Urothelium cell line (cell line): ENCODE data around the gene ATP5PB.

ENCODE experiments used
- DNase-seq: peaks from one replicate; pipeline ENCODE4 v3.0.0; 2011; ENCODE audit warnings: low spot score, mixed read lengths
- FAIRE-seq: peaks from 2 replicates; lab custom pipeline; 2011; peaks lifted over from hg19 to GRCh38; lab: Jason Lieb, UNC

ATP5PB gene

DNA sequence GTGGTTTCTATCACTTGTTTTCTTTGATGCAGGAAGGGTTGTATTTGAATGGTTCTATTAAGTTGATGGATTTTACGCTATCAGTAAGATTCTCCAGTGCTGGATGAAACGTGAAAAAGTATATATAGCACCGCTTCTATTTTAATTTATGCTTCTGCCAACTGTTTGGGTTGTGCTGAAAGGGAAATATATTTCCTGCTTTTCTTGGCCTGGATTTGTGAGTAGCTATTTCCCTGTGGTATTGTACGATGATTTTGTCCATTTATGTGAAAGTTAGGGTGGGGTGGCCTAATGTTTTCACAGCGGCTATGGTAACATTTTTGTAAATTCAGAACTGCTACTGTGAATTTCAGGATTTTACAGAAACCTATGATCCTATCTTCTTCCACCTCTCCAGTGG is 24.8 kb downstream of the ATP5PB start:
- FAIRE-seq = no peak
- no peak for DNase-seq

DNA sequence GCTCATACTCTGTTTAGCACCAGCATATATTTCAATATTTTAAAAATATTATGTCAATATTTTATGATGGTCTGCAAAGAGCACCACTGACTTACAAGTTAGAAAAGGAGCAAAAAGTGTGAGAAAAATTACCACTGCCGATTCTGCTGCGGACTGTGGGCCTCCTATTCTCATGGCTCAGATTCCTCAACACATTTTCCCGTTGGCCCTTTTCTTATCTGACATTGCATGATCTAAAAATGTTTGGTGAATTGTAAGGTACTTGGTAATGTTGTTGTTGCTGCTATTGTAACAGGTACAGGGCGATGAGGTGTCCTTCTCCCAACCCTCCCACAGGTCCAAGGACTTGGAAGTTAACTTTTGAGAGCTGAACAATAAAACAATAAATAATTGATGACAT is 25.3 kb downstream of the ATP5PB start:
- no peak for DNase-seq

DNA sequence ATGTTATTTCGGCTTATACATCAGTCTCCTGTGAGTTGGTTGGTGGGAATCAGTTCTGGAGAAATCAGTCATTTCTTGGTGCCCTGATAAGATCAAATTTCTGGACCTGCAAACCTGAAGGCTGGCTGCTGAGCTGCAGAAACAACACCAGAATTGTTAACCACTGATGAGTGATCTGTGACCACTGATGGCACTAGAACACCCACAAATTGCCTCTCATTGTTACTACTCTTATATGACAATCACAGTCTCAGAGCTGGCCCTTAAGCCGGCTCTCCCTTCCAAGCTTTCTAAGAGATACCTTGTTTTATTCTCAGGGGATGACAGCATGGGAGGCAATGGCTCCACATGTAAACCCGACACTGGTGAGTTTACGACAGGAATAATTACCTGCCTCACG is 26.4 kb downstream of the ATP5PB start:
- no peak for DNase-seq
- FAIRE-seq = no peak

More for the DNA sequence above, 25.3 kb downstream of the ATP5PB start:
- no peak for FAIRE-seq

DNA sequence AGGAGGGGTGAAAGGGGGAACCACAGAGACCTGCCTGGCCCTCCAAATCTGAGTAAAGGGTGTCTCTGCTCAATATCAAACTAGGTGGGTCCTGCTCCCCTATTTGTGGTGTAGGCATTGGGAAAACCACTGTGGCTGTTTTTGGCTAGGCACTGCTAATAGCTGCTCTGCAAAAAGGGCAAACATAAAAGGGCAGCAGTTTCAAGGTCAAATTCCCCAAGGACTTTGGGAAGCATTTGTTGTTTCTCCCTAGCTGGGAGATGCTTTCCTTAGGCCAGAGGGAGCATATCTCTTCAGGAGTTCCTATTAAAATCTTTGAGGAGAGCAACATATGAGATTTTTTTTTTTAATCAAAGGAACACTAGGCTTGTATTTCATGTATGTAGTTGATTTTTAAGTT is 26.9 kb downstream of the ATP5PB start:
- DNase-seq (no peak), FAIRE-seq (no peak)

DNA sequence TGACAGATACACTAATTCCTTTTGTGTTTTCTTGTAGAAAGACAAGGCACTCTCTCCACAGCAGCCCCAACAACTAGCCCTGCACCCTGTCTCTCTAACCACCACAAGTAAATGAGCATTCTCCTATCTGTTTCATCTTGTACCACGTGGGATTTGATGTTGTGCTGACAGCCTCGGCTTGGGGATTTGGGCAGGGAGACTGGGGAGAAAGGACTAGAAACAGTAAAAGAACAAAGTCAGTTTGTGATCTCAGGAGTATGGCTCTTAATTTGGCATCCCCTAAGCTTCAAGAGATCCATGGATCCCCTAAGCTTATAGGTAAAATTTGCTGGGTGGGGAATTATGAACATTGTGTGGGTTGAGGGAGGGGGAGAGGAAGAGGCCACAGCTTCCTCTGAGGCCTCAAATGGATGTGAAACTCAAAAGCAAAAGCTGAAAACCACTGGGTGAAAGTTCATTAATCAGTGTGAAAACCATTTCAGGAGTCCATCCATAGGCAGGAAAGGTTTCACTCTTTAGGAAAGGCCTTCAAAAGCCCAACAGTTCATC is 27.6 kb downstream of the ATP5PB start:
- DNase-seq = no peak
- FAIRE-seq = no peak

DNA sequence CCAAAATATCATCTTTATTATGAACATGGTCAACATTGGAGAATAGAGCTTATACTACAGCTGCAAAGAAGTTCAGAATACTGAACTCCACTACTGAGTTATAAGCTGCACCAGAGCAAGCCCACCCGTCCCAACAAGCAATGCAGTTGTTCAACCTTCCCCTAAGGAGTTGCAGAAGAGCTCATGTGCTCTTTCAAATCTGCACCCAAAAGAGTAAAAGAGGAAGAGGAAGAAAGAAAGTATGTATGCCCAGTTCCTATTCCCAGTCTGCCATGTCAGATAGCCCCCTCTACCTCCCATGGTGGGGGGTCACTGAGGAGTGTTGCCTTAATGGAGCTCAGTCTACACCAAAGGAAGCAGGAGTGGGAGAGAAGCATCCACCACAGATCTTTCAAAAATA is 31.4 kb downstream of the ATP5PB start:
- DNase-seq (no peak), FAIRE-seq (no peak)

DNA sequence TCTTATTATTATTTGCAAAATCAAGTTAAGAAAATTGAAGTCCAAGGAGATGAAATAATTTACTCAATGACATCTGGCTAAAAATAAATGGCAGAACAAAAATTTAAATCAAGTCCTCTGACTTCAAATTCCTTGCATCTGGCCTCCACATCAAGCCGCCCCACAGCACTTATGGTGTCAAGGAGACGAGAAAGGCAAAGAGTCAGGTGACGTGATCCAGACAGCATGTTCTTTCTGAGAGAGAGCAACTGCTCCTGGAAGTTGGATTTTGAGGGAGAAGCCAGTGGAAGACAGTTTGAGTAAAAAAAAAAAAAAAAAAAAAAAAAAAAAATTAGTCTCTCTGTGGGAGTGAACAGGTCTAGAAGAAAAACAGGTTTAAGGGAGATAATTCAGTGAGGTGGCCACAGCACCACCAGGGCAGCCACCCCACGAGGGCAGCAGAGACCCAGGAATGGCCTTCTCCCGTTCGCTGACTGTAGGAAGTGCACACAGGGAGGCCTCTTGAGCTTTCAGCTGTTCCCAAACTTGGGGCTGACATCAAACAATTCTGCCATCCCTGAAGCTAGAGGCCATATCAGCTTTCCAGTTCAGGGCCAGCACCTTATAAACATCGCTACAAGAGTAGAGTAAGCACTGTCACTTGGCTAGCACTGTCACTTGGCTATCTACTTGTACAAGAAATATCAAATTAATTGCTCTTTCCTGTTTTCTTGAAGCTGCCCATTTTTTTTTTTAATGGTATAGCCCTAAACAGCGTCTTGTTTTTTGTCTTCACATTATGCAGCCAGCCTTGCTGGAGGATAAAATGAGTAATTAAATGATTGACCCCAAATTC is 32.3 kb downstream of the ATP5PB start:
- DNase-seq = peak; percentile 84
- no peak for FAIRE-seq

DNA sequence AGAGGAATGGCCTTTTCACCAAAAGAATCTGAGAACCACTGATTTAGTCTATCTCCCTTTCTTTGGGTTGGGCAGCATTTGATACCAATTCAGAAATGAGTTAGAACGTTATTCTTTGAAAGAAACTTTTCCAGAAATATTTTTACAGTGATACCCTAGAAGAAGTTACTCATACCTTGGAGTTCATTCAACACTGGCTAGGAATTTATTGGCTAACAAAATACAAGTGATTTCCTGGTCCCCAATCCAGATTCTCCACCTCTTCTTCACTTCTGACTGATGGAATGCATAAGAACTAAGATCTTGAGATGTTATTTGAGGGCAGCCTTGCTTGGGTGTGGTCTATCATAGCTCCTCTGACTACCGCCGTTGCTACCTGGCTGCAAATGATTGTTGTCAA is 33.9 kb downstream of the ATP5PB start:
- FAIRE-seq = no peak
- no peak for DNase-seq

DNA sequence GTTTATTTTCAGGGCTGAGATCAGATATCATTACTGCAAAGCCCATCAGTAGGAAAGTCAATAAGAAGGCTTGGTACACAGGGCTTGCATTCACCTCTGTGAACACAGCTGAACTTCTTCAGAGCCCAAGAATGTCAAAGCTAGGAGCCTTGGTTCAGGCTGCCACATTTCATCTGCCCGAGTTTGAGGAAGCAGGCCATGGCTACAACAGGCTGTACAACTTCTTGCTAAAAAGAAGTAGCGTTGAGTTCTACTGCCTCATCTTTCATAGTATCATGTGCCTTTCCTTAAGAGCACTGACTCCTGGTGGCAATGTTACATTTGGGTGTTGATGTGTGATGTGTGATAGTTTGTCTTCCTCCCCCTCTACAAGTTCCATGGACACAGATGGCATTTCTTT is 34.6 kb downstream of the ATP5PB start:
- no peak for DNase-seq
- no peak for FAIRE-seq

DNA sequence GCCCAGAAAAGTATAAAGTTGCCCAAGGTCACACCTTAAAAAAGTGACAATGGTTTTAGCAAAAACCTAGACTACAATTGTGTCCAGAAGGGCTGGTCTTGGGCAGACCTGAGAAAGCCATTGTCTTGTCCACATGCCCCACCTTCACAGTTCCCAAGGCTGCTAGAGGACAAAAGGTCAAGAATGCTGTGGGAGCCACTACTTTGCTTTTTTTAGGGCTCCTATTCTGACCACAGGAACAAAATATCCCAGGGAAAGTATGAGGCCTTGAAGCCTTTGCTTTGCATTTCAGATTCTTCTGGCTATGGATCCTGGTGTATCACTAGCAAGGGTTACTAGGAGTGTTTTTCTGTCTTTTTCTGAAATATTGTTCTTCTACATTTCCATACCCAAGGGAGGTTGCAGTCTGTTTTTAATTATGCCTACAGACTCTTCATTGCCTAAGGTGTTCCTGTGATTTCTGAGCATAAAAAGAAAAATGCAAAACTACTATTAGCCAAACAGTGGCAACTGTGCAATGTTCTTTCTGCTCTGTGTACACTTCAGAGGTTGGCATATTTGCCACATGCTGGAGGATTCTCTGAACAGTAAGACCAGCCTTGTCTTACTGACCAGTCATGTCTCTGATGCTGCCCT is 35.2 kb downstream of the ATP5PB start:
- DNase-seq = no peak
- no peak for FAIRE-seq

DNA sequence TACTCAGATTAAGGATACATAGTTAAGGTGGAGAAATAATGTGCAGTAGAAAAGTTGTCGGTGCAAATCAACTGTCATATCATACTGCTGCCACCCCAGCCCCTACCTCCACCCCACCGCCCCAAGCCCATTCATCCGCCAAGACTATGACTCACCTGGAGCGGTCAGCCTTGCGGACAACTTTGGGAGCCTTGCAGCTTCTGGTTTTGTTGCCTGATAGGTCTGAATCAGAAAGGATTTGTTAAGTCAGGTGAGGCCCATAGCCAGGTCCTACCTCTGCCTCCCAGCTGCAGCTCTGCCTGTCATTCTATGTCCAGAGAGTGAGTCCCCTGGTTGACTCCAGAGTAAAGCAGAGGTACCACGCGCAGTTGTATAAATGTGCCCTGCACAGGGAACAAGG is 37.2 kb downstream of the ATP5PB start:
- FAIRE-seq (no peak), DNase-seq (no peak)

DNA sequence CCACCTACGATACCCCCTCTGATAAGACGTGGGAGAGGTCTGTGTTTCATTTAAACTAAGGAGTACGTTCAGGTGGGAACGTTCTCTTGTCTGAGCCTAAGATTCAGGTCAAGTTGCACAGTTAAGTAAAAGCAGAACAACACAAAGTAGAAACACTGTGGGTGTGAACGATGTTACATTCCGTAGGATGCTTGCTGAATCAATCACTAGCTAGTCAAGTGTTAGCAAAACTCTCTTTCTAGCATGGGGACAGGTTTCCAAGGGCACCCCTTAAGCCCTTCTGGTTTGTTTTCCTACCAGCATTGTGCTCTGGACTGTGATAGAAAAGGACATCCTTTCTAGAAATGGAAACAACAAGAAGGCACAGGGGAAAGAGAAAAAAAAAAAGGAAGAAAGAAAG is 37.9 kb downstream of the ATP5PB start:
- FAIRE-seq (peak; percentile 69), DNase-seq (no peak)

DNA sequence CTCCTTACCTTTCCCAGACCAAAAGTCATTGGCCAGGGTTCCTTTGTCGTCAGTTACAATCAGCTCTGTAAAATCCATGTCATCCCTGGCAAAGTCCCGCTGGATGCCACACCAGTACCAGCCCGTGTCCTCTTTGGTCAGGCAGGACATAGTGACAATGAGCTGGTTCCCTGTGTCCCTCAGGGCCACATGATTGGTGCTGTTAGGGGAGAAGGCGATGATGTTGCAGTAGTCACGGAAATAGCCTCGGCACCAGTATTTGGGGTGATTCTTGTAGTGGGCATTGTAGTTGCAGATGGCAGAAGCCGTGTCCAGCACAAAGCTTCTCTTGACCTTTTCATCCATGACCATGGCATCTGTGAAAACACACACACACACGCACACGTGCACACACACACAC is 39.4 kb downstream of the ATP5PB start:
- DNase-seq (no peak), FAIRE-seq (no peak)

DNA sequence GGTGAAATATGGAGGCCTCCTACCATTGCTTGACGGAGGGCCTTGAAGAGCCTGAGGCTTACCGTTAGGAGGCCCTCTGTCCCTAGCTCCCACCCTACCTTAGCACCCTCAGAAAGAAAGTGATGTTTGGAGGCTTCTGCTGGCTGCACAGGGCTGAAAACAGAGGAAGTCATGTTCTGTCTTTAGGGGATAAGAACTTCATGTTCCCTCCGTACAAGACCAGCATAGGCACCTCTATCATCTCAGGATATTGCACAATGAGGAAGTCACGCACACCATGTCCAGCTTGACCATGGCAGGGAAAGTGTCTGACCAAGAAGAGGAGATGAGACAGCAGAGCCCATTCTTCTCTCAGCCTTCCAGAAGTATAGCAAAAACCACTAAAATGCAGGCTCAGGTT is 40.3 kb downstream of the ATP5PB start:
- DNase-seq = no peak
- FAIRE-seq = no peak

DNA sequence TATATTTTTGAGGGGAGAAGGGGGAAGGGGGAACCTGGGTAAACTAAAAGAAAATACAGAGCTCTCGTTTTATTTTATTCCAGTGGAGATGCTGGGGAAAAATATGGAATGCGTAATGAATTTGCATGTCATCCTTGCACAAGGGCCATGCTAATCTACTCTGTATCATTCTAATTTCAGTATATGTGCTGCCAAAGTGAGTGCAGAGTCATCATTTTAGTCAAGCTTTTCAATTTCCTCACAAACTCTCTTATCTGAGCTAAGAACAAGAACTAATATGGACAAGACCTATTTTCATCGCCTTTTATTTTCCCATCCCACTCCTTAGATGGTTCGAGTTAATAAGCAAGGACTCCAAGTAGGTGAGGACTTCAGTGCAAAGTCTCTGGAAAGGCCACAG is 41.0 kb downstream of the ATP5PB start:
- FAIRE-seq (no peak), DNase-seq (no peak)

DNA sequence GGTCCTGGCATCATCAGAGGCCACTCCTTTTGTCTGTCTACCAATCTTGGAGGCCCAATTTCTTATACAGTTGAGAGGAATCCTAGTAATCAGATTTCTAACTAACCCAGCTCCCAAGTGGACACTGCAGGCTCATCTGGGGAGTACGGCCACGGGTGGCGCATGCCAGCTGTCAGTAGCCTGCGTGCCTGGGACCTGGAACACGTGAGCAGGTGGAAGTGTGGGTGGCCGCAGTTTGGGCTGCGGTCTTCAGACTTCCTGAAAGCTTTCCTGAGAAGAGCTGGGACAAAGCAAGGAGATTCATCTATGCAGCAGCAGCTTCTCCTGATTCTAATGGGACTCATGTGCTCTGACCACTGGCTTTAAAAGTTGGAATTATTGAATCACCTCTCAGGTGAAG is 41.8 kb downstream of the ATP5PB start:
- no peak for FAIRE-seq
- DNase-seq = no peak

DNA sequence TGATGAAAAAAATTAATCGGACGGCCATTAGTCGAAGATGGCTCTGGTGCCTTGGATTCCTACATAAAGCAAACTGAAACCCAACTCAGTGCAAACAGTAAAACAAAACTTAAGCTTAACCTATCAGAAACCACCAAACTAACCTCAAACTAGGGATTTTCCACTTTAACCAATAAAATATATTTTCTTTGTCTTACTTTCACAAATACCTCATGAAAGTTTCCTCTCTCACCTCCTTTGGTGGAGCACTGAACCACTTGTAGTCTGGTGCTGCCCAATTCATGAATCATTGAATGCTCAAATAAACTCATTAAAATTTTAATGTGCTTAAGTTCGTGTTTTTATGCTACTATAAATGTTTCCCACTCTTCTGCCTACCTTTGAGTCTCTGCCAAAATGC is 47.1 kb downstream of the ATP5PB start:
- FAIRE-seq (no peak), DNase-seq (no peak)

DNA sequence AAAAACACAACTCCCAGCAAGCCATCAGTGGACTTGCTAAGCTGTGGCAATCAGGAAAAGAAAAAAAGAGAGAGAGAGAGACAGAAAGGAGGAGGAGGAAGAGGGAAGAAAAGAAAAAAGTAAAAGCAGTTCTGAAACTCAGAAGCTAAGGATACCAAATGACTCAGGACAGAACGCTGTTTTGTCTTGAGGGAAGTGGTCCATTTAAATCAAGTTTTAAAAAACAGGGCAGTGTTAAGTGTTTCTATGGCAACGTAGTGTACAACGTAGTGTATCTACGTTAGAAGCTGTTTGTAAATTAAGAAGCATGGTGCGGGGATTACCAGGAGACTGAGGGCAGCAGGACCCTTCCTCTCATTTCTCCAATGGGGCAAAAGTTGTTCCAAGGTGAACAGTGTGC is 48.3 kb downstream of the ATP5PB start:
- FAIRE-seq (no peak), DNase-seq (no peak)

DNA sequence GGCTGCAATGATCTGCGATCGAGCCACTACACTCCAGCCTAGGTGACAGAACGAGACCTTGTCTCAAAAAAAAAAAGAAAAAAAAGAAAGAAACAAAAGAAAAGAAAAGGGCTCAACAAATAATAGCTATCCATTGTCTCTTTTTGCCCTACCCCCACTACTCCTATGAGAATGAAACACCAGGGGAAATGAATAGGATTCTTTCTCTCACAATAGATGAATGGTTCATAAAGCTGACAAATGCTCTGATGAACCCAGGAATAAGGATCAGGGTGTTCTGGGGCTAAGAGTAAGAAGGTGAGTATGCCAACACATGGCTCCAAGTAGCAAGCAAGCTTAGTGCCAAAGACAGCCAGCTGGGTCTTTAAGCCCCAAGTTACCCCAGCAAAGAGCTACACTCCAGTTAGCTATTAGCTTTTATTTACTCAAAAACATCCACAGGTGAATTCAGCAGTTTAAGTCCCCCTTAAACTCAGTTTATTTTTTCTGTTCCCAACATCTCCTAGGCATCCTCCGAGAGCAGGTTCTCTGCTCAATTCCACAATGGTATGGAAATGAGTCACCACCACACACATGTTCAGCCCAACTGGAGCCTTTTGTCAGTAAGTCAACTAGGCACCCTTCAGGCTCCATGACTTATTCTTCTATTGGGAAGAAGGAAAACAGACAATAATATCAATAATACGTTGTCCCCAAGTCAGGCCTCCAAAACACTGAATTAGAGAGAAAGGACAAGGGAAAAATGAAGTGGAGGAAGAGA is 49.9 kb downstream of the ATP5PB start:
- DNase-seq (no peak), FAIRE-seq (no peak)

DNA sequence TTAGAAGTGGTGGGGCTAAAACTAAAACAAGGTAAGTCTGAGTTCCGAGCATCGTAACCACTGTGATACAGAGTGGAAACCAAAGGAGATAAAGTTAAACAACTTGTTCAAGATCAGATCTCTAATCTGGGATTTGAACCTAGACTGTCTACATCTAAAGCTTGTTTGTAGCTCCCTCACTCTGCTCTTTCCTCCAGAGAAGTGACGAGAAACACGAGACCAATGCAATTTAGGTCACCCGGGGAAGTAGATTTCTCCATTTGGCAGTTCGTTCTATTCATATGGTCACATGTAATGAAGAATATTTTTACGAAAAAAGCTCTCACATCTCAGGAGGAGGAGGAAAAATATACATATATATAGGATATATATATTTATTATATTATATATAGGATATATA is 52.4 kb downstream of the ATP5PB start:
- FAIRE-seq (no peak), DNase-seq (no peak)

DNA sequence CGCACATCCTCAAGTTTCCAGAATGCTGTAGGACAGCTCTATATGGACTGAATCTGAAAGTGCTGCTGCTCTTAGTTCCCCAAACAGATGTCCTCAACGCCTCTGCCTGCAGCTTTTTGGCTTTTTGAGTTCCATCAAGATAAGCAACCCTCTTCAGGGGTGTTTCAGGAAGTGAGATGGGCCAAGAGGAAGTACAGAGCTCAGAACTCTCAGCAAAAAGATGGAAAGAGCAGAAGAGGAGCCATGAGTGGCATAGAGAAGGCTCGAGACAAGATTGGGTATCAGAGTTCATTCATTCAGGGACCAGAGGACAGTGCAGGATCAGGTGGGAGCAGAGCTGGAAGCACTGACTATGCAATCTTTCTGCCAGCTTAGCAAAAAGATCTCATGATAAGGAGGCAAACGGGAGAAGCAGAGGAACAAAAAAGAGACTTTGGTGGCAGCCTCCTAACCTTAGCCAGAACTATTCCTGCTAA is 54.4 kb downstream of the ATP5PB start, which contains the start of the genes ADORA3 and TMIGD3:
Gene ADORA3, minus strand, starts transcription at position 49 of the 476 bp plus-strand sequence. CDS start 279 bp downstream, outside the sequence.
Gene TMIGD3, minus strand, starts transcription at position 49 of the 476 bp plus-strand sequence. CDS start 279 bp downstream, outside the sequence.
- no peak for DNase-seq
- FAIRE-seq = no peak
